ENCODE results near the gene RUNDC1. TPM values are rescaled to one million over a fixed set of nuclear protein-coding genes. Genes with fewer than 3 reads are reported as not detected.
A peak's percentile ranks its signal among the peaks of the same experiment; 100 is the strongest.

The RUNDC1 gene
- total RNA-seq, 1 donor from 2014 or later: 30.9 TPM

DNA sequence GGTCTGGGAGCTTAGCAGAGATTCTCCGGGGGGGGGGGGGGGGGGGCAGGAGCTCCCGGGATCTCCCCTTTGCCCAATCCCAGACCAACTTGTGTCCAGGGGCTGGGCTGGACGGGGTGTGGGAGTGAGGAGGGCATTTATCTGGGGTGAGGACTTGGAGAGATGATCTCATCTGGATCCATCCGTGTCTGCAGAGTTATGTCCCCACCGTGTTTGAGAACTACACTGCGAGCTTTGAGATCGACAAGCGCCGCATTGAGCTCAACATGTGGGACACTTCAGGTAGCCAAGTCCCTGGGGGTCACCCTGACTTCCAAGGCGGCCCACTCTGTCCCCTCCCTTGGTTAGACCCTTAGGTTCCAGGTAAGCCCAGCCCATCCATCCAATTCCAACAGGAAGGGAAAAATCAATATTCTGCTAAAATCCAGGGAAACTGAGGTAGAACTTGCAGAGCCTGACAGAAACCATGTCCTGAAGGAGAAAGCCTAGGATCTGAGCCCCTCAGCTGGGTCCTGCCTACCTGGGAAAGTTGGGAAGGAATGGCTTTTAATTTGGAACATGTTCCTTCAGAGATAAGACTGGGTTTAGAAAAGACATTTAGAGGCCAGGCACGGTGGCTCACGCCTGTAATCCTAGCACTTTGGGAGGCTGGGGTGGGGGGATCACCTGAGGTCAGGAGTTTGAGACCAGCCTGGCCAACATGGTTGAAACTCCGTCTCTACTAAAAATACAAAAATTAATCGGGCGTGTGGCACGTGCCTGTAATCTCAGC, 45.6 kb downstream of the RUNDC1 start:
- intact Hi-C loops (cut with micrococcal nuclease): no loop called here

DNA sequence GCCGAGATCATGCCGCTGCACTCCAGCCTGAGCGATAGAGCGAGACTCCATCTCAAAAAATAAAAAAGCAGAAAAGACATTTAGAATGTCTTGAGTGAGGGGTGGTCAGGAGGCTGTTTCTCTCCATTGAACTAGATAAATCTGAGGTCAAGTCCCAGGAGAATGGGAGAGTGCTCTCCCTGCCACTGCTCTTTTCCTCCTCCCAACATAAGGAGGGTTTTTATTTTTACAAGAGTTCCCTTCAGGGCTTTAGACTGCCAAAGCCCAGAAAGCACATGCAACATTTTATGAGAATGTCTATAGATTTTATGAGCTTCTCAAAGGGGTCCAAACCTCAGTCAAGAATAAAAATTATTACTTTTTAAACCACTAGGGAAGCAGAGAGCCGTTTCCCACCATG, 46.2 kb downstream of the RUNDC1 start:
- Mint-ChIP-seq H3K27me3 (no peaks in the 10 kb centered on the region), H3K4me3 (peak overlapping the region; percentile 38), H3K4me1 (peaks cover 18% of the 10 kb centered on the region), H3K36me3 (ENCODE audit: low read depth) (peaks cover 5% of the 10 kb centered on the region), H3K27ac (peak overlapping the region; percentile 50), H3K9me3 (no peaks in the 10 kb centered on the region)
- no peak for ATAC-seq (ENCODE audit: low read depth)
- ChIA-PET POLR2A (interaction anchor here (1.1 to 3.8 kb wide), 3 partner anchors 29 to 289 kb away, joined by 3 to 53 read pairs (median 4); partner anchors contain the start of genes RPL27 and TMEM106A), CTCF (no interaction called here)
- intact Hi-C loops (cut with micrococcal nuclease): no loop called here
- DNase-seq: no peak
- no peak for TF ChIP-seq CTCF (IDR thresholded peaks at IDR 0.05)

More for the DNA sequence above, 45.6 kb downstream of the RUNDC1 start:
- POLR2A ChIA-PET: interaction anchor here (0.7 to 3.8 kb wide), 5 partner anchors 99 to 519 kb away, joined by 3 to 53 read pairs (median 7); partner anchors contain the start of genes BRCA1, DHX8 and TMEM106A
- DNase-seq (no peak), ATAC-seq (ENCODE audit: low read depth) (no peak)
- Mint-ChIP-seq H3K9me3 (no peaks in the 10 kb centered on the region), H3K4me1 (peaks cover 22% of the 10 kb centered on the region), H3K36me3 (ENCODE audit: low read depth) (peaks cover 6% of the 10 kb centered on the region), H3K27me3 (no peaks in the 10 kb centered on the region), H3K4me3 (peak overlapping the region; percentile 38), H3K27ac (peak overlapping the region; percentile 50)
- TF ChIP-seq CTCF (IDR thresholded peaks at IDR 0.05): no peak
- CTCF ChIA-PET: interaction anchor here (2.3 kb wide), 1 partner anchor 28 kb away, joined by 8 read pairs; the partner anchor contains the start of gene RPL27

GRCh38 chr17:43027091-43028032, 47.0 kb downstream of the RUNDC1 start:
- TF ChIP-seq CTCF (IDR thresholded peaks at IDR 0.05): no peak
- intact Hi-C loops (cut with micrococcal nuclease): no loop called here
- ATAC-seq (ENCODE audit: low read depth): no peak
- H3K4me1 Mint-ChIP-seq: peaks cover 17% of the 10 kb centered on the region
- H3K36me3 Mint-ChIP-seq (ENCODE audit: low read depth): peaks cover 3% of the 10 kb centered on the region
- DNase-seq: no peak
- ChIA-PET CTCF (no interaction called here), POLR2A (interaction anchor here (0.6 to 3.8 kb wide), 4 partner anchors 29 to 321 kb away, joined by 3 to 53 read pairs (median 6); partner anchors contain the start of gene RPL27)
- H3K27ac Mint-ChIP-seq: no peak overlapping the region
- peak overlapping the region; percentile 1 for H3K4me3 Mint-ChIP-seq
- no peaks in the 10 kb centered on the region for H3K9me3 Mint-ChIP-seq
- no peaks in the 10 kb centered on the region for H3K27me3 Mint-ChIP-seq

- ChIA-PET CTCF (no interaction called here), POLR2A (interaction anchor here (1.2 kb wide), 1 partner anchor 30 kb away, joined by 3 read pairs; the partner anchor contains the start of gene RPL27)
- Mint-ChIP-seq H3K4me1 (peaks cover 16% of the 10 kb centered on the region), H3K9me3 (no peaks in the 10 kb centered on the region), H3K27ac (no peak overlapping the region), H3K27me3 (no peaks in the 10 kb centered on the region), H3K36me3 (ENCODE audit: low read depth) (peaks cover 3% of the 10 kb centered on the region), H3K4me3 (no peak overlapping the region)
- no peak for TF ChIP-seq CTCF (IDR thresholded peaks at IDR 0.05)
- intact Hi-C loops (cut with micrococcal nuclease): no loop called here
- ATAC-seq (ENCODE audit: low read depth) (no peak), DNase-seq (no peak)
Measured at GRCh38 chr17:43028221-43028861, 48.0 kb downstream of the RUNDC1 start.

Data from activated B cell treated with CpG ODN at 0.5 μM for 24 hours (primary cell).